MM.1S (cell line): ENCODE results near the gene ASB2.

ENCODE experiments used
- DNase-seq: peaks from one replicate; pipeline ENCODE4 v3.0.0-alpha.2; 2015
- H2AFZ ChIP-seq: fragments of 300-600 bp; sonication (generic); 2 replicates; pipeline ENCODE4 v1.6.0; 2016; ENCODE audit warnings: antibody characterized with exemption, low read length
- H3F3A ChIP-seq: fragments of 300-600 bp; sonication (generic); 2 replicates; pipeline ENCODE4 v1.6.1; 2016; ENCODE audit warnings: mild to moderate bottlenecking, antibody characterized with exemption, low read length, moderate library complexity, mixed read lengths; ENCODE audit not compliant: insufficient read depth
- H3K27ac ChIP-seq: fragments of 300-600 bp; sonication (generic); 2 replicates; pipeline ENCODE4 v1.5.1; 2016; ENCODE audit warnings: mild to moderate bottlenecking, low read length
- H3K27me3 ChIP-seq: fragments of 300-600 bp; sonication (generic); replicated peaks from 2 replicates; pipeline ENCODE4 v1.6.0; 2016; ENCODE audit warnings: low read length; ENCODE audit not compliant: insufficient read depth
- H3K36me3 ChIP-seq: fragments of 300-600 bp; sonication (generic); replicated peaks from 2 replicates; pipeline ENCODE4 v1.6.1; 2016; ENCODE audit warnings: mild to moderate bottlenecking, low read length, mixed read lengths; ENCODE audit not compliant: insufficient read depth
- H3K4me1 ChIP-seq: fragments of 300-600 bp; sonication (generic); 2 replicates; pipeline ENCODE4 v1.6.1; 2016; ENCODE audit warnings: low read length, mixed read lengths
- H3K4me2 ChIP-seq: fragments of 300-600 bp; sonication (generic); 2 replicates; pipeline ENCODE4 v1.6.0; 2016; ENCODE audit warnings: low read depth, low read length
- H3K4me3 ChIP-seq: fragments of 300-600 bp; sonication (generic); 2 replicates; pipeline ENCODE4 v1.5.1; 2016; ENCODE audit warnings: low read length, mixed read lengths
- H3K79me2 ChIP-seq: fragments of 300-600 bp; sonication (generic); 2 replicates; pipeline ENCODE4 v1.6.1; 2016; ENCODE audit warnings: mixed run types, low read length, mixed read lengths
- H3K9ac ChIP-seq: fragments of 300-600 bp; sonication (generic); 2 replicates; pipeline ENCODE4 v1.6.1; 2016; ENCODE audit warnings: low read length, mixed read lengths
- H3K9me2 ChIP-seq: fragments of 300-600 bp; sonication (generic); replicated peaks from 2 replicates; pipeline ENCODE4 v1.6.1; 2016; ENCODE audit warnings: mild to moderate bottlenecking, low read length, mixed read lengths; ENCODE audit not compliant: insufficient read depth
- H3K9me3 ChIP-seq: fragments of 300-600 bp; sonication (generic); replicated peaks from 2 replicates; pipeline ENCODE4 v1.6.1; 2016; ENCODE audit warnings: mild to moderate bottlenecking, low read length, mixed read lengths; ENCODE audit not compliant: insufficient read depth
- H4K20me1 ChIP-seq: fragments of 300-600 bp; sonication (generic); 2 replicates; pipeline ENCODE4 v1.6.1; 2016; ENCODE audit warnings: mild to moderate bottlenecking, low read length, moderate library complexity, mixed read lengths; ENCODE audit not compliant: insufficient read depth
- CTCF ChIP-seq: fragments of 300-600 bp; sonication (generic); IDR thresholded peaks from 2 replicates; pipeline ENCODE4 v1.5.1; 2016; ENCODE audit warnings: antibody characterized with exemption, low read length, mixed read lengths
- EZH2 ChIP-seq: fragments of 300-600 bp; sonication (generic); optimal IDR thresholded peaks from 2 replicates; pipeline ENCODE3; 2017; ENCODE audit warnings: low read depth, mild to moderate bottlenecking, antibody characterized with exemption, low read length, mixed read lengths
- EZH2phosphoT487 ChIP-seq: fragments of 300-600 bp; sonication (generic); IDR thresholded peaks from 2 replicates; pipeline ENCODE4 v1.6.1; 2018; ENCODE audit warnings: antibody characterized with exemption, low read length

ASB2 gene

DNA sequence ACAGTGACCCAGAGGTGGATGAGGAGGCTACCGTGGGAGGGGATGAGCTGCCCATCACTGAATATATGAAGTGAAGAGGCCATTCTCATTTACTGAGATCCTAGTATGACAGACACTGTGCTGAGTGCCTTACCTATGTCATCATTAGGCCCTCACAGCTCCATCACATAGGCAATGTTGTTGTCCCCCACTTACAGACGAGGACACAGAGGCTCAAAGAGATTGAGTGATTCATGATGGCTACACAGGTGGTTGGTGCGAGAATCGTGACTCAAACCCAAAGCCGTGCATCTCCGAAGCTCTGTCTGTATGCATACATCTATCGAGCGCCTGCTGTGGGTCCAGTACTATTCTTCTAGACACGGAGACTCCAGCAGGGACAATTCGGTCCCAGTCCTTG lies 14.8 kb upstream of the ASB2 start:
- no peak overlapping the region for H3K9ac ChIP-seq
- DNase-seq = no peak
- H3K9me3 ChIP-seq = no peaks in the 10 kb centered on the region
- H3K4me2 ChIP-seq = no peak overlapping the region
- H3K27ac ChIP-seq = no peak overlapping the region
- no peaks in the 10 kb centered on the region for H3K27me3 ChIP-seq
- H3K4me1 ChIP-seq = peaks cover 5% of the 10 kb centered on the region; the same call in 1 of the 2 replicates
- H4K20me1 ChIP-seq = no peaks in the 10 kb centered on the region
- TF ChIP-seq CTCF (no peak), EZH2 (no peak), EZH2phosphoT487 (no peak)
- H3F3A ChIP-seq = no peaks in the 10 kb centered on the region
- no peaks in the 10 kb centered on the region for H3K79me2 ChIP-seq
- no peaks in the 10 kb centered on the region for H3K36me3 ChIP-seq
- H3K4me3 ChIP-seq = no peak overlapping the region
- no peaks in the 10 kb centered on the region for H3K9me2 ChIP-seq
- H2AFZ ChIP-seq = no peak overlapping the region

- Histone ChIP-seq H3F3A (no peaks in the 10 kb centered on the region), H3K27ac (no peak overlapping the region), H3K79me2 (no peaks in the 10 kb centered on the region), H3K9ac (no peak overlapping the region), H3K4me1 (peaks cover 5% of the 10 kb centered on the region; the same call in 1 of the 2 replicates), H3K36me3 (no peaks in the 10 kb centered on the region), H3K9me2 (no peaks in the 10 kb centered on the region), H3K27me3 (no peaks in the 10 kb centered on the region), H2AFZ (no peak overlapping the region), H3K4me3 (no peak overlapping the region), H3K9me3 (no peaks in the 10 kb centered on the region), H4K20me1 (no peaks in the 10 kb centered on the region), H3K4me2 (no peak overlapping the region)
- no peak for DNase-seq
- TF ChIP-seq CTCF (no peak), EZH2 (no peak), EZH2phosphoT487 (no peak)
Observed at GRCh38 chr14:93989939-93990338, 13.6 kb upstream of the ASB2 start.

- H4K20me1 ChIP-seq = no peaks in the 10 kb centered on the region
- no peaks in the 10 kb centered on the region for H3K4me1 ChIP-seq
- no peaks in the 10 kb centered on the region for H3K79me2 ChIP-seq
- no peak for DNase-seq
- no peaks in the 10 kb centered on the region for H3K36me3 ChIP-seq
- no peak overlapping the region for H3K9ac ChIP-seq
- no peak overlapping the region for H2AFZ ChIP-seq
- no peak overlapping the region for H3K4me3 ChIP-seq
- no peaks in the 10 kb centered on the region for H3F3A ChIP-seq
- no peaks in the 10 kb centered on the region for H3K27me3 ChIP-seq
- no peaks in the 10 kb centered on the region for H3K9me3 ChIP-seq
- no peak overlapping the region for H3K27ac ChIP-seq
- no peaks in the 10 kb centered on the region for H3K9me2 ChIP-seq
- TF ChIP-seq EZH2 (no peak), CTCF (no peak), EZH2phosphoT487 (no peak)
- H3K4me2 ChIP-seq = no peak overlapping the region
Observed at GRCh38 chr14:93987815-93988476, 11.6 kb upstream of the ASB2 start.
